Mammary epithelial cell (primary cell): Measurements from ENCODE around the gene PHLPP1.

ENCODE experiments used
- CTCF ChIP-seq, 2 donors: IDR thresholded peaks in 1 of 2; conservative IDR thresholded peaks in 1 of 2; 2 replicates each; pipeline ENCODE4 v1.5.1; 2011 to 2012; ENCODE audit warnings: inconsistent platforms in 2 of 2, low read length in 2 of 2, mild to moderate bottlenecking in 2 of 2, control low read depth in 1 of 2, low read depth in 1 of 2; ENCODE audit not compliant: insufficient read depth in 1 of 2; ENCODE audit errors: extremely low read depth in 1 of 2
- EZH2 ChIP-seq: IDR thresholded peaks from 2 replicates; pipeline ENCODE4 v1.6.1; 2012; ENCODE audit warnings: low read length, inconsistent platforms, borderline replicate concordance

GRCh38 chr18:62942578-62942977 is 227.2 kb downstream of the PHLPP1 start:
- no peak for TF ChIP-seq CTCF (conservative IDR thresholded peaks at IDR 0.05 in 1 of 2, IDR thresholded peaks at IDR 0.05 in 1 of 2; ENCODE audit: extremely low read depth in 1 of 2, insufficient read depth in 1 of 2, low read depth in 1 of 2, low read length in 2 of 2)
- TF ChIP-seq EZH2 = no peak
